GM12878 (cell line): ENCODE data around the gene SMC1B. TPM values are rescaled to one million over a fixed set of nuclear protein-coding genes. Genes with fewer than 3 reads are reported as not detected.

Experiments used
- BACH1 ChIP-seq: fragments of 450-650 bp; IDR thresholded peaks from 2 replicates; pipeline ENCODE4 v1.6.1; 2017; ENCODE audit warnings: mild to moderate bottlenecking, borderline replicate concordance
- CREB1 ChIP-seq: IDR thresholded peaks from 2 replicates; pipeline ENCODE4 v1.6.1; 2012; ENCODE audit warnings: low read depth, mild to moderate bottlenecking, inconsistent platforms
- ESRRA ChIP-seq: IDR thresholded peaks from 2 replicates; pipeline ENCODE4 v1.6.1; 2012; ENCODE audit warnings: mild to moderate bottlenecking, low read length, improper control_type of control experiment
- IRF4 ChIP-seq: IDR thresholded peaks from 2 replicates; pipeline ENCODE4 v1.6.1; 2011; ENCODE audit warnings: low read depth, low read length
- MTA3 ChIP-seq: IDR thresholded peaks from 2 replicates; pipeline ENCODE4 v1.6.1; 2012; ENCODE audit warnings: low read length, inconsistent platforms, borderline replicate concordance
- NR2C1 ChIP-seq: fragments of 450-650 bp; IDR thresholded peaks from 2 replicates; pipeline ENCODE4 v1.6.1; 2017; ENCODE audit warnings: antibody characterized with exemption, mild to moderate bottlenecking, moderate library complexity
- RUNX3 ChIP-seq: IDR thresholded peaks from 2 replicates; pipeline ENCODE4 v1.6.1; 2012; ENCODE audit warnings: low read length, inconsistent platforms
- SMAD5 ChIP-seq: IDR thresholded peaks from 2 replicates; pipeline ENCODE4 v1.6.1; 2016; ENCODE audit warnings: antibody characterized with exemption, low read depth
- SRF ChIP-seq, 2 experiments: IDR thresholded peaks; 2 replicates each; pipeline ENCODE4 v1.6.1; 2011; ENCODE audit warnings: low read depth in 2 of 2, low read length in 2 of 2, mild to moderate bottlenecking in 1 of 2, moderate library complexity in 1 of 2
- SUPT20H ChIP-seq: IDR thresholded peaks from 2 replicates; pipeline ENCODE4 v1.6.1; 2011; ENCODE audit warnings: low read depth, mild to moderate bottlenecking, low read length, moderate library complexity, borderline replicate concordance; ENCODE audit not compliant: control insufficient read depth
- ZNF622 ChIP-seq: fragments of 450-650 bp; IDR thresholded peaks from 2 replicates; pipeline ENCODE4 v1.6.1; 2017; ENCODE audit warnings: mild to moderate bottlenecking, inconsistent platforms
- ZSCAN29 ChIP-seq: fragments of 450-650 bp; IDR thresholded peaks from 2 replicates; pipeline ENCODE4 v1.6.1; 2017; ENCODE audit warnings: mild to moderate bottlenecking, moderate library complexity
- polyA plus RNA-seq, 11 experiments: library from polyadenylated mRNA; depleted of rRNA in 4 of 11; unstranded in 6 of 11; stranded (reverse) in 5 of 11; fragments of >200 nt; fragmentation: Nextera tagmentation in 4 of 11; fragmentation: Illumina TruSeq in 1 of 11; extraction: Ambion mirVana in 4 of 11; extraction: Trizol in 1 of 11; gene quantifications; 1 replicate in 1 of 11; 2 replicates in 10 of 11; pipeline versions ENCODE4 v1.2.1 to v1.2.3, GENCODE V29; 2011 to 2016; ENCODE audit warnings: inconsistent platforms in 2 of 11, missing spikeins in 2 of 11, low read depth in 1 of 11
- total RNA-seq, 4 experiments: library from RNA; depleted of rRNA in 3 of 4; stranded (reverse); fragments of >200 nt in 3 of 4; fragmentation: Illumina TruSeq in 1 of 4; extraction: Trizol in 1 of 4; gene quantifications; 2 replicates each; pipeline versions ENCODE4 v1.2.1 to v1.2.3, GENCODE V29; 2013 to 2021
- TF ChIP-seq, protein P1 (sequence below): IDR thresholded peaks from 2 replicates; pipeline ENCODE4 v1.6.1; 2012; ENCODE audit warnings: improper control_type of control experiment, low read depth, low read length; ENCODE audit not compliant: insufficient replicate concordance
- TF ChIP-seq, protein P2 (sequence below): fragments of 450-650 bp; formaldehyde crosslinking; IDR thresholded peaks from 2 replicates; pipeline ENCODE4 v1.4.0; 2020; ENCODE audit warnings: mild to moderate bottlenecking, moderate library complexity
- TF ChIP-seq, protein P3 (sequence below): fragments of 450-650 bp; IDR thresholded peaks from 2 replicates; pipeline ENCODE4 v1.6.1; 2016; ENCODE audit warnings: mild to moderate bottlenecking
- TF ChIP-seq, protein P4 (sequence below): IDR thresholded peaks from 2 replicates; pipeline ENCODE4 v1.6.1; 2011; ENCODE audit warnings: low read depth, low read length, improper control_type of control experiment, borderline replicate concordance
- TF ChIP-seq, protein P5 (sequence below): IDR thresholded peaks from 2 replicates; pipeline ENCODE4 v1.6.1; 2012; ENCODE audit warnings: low read depth, low read length, improper control_type of control experiment

SMC1B gene
- total and polyA plus RNA-seq, 10 of the 15 experiments (the other 5 are each of a cell fraction or from before 2014, with no cell fraction given), result not detected

DNA sequence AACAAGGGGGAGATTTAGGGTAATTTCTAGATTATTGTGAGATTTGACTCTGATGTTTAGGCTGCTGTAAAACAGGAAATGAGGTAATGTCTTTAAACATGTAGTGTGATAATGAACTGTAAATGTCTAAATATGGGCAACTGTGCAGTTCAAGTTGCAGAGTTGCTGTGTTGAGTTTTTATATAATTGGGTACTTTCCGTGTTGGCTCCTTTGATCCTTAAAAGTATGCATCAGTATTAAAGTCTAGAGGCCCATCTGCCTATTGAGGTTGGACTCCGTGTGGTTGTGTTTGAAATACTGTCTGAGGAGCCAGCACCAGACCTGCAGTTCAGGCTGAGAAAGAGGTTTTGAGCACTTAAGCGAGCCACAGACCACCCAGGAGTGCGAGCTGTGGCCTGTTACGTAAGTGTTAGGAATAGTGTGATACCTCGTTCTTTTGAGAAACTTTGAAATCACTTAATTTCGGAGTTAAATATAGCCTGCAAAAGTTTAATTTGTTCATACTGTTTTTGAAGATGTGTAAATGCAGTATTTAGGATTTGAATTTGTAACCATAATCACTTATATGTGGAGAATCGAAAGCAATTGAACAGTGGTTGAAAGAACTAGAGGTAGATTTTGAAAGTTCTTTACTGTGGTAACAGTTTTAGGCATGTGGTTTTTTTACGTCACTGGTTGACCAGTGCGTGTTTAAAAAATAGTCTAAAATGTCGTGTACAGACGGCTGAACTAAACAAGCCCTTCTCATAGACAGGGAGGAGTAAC lies 94.7 kb downstream of the SMC1B start (continued):
- TF ChIP-seq, protein P1, sequence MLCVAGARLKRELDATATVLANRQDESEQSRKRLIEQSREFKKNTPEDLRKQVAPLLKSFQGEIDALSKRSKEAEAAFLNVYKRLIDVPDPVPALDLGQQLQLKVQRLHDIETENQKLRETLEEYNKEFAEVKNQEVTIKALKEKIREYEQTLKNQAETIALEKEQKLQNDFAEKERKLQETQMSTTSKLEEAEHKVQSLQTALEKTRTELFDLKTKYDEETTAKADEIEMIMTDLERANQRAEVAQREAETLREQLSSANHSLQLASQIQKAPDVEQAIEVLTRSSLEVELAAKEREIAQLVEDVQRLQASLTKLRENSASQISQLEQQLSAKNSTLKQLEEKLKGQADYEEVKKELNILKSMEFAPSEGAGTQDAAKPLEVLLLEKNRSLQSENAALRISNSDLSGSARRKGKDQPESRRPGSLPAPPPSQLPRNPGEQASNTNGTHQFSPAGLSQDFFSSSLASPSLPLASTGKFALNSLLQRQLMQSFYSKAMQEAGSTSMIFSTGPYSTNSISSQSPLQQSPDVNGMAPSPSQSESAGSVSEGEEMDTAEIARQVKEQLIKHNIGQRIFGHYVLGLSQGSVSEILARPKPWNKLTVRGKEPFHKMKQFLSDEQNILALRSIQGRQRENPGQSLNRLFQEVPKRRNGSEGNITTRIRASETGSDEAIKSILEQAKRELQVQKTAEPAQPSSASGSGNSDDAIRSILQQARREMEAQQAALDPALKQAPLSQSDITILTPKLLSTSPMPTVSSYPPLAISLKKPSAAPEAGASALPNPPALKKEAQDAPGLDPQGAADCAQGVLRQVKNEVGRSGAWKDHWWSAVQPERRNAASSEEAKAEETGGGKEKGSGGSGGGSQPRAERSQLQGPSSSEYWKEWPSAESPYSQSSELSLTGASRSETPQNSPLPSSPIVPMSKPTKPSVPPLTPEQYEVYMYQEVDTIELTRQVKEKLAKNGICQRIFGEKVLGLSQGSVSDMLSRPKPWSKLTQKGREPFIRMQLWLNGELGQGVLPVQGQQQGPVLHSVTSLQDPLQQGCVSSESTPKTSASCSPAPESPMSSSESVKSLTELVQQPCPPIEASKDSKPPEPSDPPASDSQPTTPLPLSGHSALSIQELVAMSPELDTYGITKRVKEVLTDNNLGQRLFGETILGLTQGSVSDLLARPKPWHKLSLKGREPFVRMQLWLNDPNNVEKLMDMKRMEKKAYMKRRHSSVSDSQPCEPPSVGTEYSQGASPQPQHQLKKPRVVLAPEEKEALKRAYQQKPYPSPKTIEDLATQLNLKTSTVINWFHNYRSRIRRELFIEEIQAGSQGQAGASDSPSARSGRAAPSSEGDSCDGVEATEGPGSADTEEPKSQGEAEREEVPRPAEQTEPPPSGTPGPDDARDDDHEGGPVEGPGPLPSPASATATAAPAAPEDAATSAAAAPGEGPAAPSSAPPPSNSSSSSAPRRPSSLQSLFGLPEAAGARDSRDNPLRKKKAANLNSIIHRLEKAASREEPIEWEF, result peak; percentile 68
- TF ChIP-seq SMAD5 (no peak), CREB1 (peak; percentile 85), SRF (IDR thresholded peaks at IDR 0.05; ENCODE audit: low read depth in 2 of 2, low read length in 2 of 2) (peak; percentile 70 to 96), IRF4 (peak; percentile 21; the same call in 1 of the 2 replicates), ZSCAN29 (0 out of 2 replicates have a peak, but pooled peaks have one; percentile 67), NR2C1 (no peak), SUPT20H (no peak), BACH1 (no peak), ESRRA (no peak), ZNF622 (no peak), MTA3 (peak; percentile 58; the same call in 1 of the 2 replicates), RUNX3 (peak; percentile 96)
- TF ChIP-seq, protein P2, sequence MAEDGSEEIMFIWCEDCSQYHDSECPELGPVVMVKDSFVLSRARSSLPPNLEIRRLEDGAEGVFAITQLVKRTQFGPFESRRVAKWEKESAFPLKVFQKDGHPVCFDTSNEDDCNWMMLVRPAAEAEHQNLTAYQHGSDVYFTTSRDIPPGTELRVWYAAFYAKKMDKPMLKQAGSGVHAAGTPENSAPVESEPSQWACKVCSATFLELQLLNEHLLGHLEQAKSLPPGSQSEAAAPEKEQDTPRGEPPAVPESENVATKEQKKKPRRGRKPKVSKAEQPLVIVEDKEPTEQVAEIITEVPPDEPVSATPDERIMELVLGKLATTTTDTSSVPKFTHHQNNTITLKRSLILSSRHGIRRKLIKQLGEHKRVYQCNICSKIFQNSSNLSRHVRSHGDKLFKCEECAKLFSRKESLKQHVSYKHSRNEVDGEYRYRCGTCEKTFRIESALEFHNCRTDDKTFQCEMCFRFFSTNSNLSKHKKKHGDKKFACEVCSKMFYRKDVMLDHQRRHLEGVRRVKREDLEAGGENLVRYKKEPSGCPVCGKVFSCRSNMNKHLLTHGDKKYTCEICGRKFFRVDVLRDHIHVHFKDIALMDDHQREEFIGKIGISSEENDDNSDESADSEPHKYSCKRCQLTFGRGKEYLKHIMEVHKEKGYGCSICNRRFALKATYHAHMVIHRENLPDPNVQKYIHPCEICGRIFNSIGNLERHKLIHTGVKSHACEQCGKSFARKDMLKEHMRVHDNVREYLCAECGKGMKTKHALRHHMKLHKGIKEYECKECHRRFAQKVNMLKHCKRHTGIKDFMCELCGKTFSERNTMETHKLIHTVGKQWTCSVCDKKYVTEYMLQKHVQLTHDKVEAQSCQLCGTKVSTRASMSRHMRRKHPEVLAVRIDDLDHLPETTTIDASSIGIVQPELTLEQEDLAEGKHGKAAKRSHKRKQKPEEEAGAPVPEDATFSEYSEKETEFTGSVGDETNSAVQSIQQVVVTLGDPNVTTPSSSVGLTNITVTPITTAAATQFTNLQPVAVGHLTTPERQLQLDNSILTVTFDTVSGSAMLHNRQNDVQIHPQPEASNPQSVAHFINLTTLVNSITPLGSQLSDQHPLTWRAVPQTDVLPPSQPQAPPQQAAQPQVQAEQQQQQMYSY (CRISPR knock-in tag), result no peak
- TF ChIP-seq, protein P3, sequence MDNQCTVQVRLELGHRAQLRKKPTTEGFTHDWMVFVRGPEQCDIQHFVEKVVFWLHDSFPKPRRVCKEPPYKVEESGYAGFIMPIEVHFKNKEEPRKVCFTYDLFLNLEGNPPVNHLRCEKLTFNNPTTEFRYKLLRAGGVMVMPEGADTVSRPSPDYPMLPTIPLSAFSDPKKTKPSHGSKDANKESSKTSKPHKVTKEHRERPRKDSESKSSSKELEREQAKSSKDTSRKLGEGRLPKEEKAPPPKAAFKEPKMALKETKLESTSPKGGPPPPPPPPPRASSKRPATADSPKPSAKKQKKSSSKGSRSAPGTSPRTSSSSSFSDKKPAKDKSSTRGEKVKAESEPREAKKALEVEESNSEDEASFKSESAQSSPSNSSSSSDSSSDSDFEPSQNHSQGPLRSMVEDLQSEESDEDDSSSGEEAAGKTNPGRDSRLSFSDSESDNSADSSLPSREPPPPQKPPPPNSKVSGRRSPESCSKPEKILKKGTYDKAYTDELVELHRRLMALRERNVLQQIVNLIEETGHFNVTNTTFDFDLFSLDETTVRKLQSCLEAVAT, result peak; percentile 89; the same call in 1 of the 2 replicates
- TF ChIP-seq, protein P4, sequence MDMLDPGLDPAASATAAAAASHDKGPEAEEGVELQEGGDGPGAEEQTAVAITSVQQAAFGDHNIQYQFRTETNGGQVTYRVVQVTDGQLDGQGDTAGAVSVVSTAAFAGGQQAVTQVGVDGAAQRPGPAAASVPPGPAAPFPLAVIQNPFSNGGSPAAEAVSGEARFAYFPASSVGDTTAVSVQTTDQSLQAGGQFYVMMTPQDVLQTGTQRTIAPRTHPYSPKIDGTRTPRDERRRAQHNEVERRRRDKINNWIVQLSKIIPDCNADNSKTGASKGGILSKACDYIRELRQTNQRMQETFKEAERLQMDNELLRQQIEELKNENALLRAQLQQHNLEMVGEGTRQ, result no peak
- TF ChIP-seq, protein P5, sequence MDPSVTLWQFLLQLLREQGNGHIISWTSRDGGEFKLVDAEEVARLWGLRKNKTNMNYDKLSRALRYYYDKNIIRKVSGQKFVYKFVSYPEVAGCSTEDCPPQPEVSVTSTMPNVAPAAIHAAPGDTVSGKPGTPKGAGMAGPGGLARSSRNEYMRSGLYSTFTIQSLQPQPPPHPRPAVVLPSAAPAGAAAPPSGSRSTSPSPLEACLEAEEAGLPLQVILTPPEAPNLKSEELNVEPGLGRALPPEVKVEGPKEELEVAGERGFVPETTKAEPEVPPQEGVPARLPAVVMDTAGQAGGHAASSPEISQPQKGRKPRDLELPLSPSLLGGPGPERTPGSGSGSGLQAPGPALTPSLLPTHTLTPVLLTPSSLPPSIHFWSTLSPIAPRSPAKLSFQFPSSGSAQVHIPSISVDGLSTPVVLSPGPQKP, result peak; percentile 61; the same call in 1 of the 2 replicates
